NCI-H146 (cell line): ENCODE results near the gene PPM1J.

Experiments
- DNase-seq: peaks from one replicate; lab custom pipeline; 2025; lab: John Stamatoyannopoulos, UW

The PPM1J gene

DNA sequence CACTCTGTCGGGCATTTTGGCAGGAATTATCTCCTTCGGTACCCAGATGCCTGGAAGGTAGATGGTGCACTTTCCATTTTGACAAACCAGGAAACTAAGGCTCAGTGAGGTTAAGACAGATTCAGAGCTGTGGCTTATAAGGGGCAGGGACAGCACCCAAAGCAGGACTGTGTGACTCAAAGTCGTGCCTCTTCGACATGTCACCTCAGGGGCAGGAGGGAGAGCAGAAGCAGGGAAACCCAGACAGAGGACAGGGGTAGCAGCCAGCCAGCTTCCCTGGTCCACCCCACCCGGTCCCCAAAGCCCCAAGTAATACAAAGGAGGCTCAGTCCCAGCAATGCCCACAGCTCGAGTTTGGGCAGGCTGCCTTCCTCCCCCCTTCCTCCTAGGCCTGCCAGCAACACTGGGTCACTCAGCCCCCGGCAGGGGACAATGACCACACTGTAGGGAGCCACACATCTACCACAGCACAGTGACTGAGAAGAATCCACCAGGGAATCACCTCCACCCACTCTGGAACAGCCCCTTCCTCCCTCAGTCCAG, 10.7 kb downstream of the PPM1J start:
- DNase-seq, result no peak

DNA sequence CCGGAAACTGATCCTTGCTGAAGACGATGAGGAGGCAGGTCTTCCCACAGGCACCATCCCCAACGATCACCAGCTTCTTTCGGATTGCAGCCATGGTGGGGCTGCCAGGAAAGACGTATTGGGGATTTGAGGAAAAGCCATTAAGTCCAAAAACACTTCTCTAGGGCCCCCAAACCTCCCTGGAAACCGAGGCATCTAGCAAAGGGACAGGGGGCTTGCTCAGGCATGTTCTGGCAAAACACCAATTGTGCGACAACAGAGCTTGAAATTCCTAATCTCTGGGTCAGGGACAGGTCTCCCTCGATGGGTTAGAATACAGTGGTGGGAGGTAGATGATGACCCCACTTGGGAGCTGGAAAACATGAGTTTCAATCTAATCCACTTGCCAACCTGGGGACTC, 11.4 kb downstream of the PPM1J start:
- DNase-seq, result no peak

DNA sequence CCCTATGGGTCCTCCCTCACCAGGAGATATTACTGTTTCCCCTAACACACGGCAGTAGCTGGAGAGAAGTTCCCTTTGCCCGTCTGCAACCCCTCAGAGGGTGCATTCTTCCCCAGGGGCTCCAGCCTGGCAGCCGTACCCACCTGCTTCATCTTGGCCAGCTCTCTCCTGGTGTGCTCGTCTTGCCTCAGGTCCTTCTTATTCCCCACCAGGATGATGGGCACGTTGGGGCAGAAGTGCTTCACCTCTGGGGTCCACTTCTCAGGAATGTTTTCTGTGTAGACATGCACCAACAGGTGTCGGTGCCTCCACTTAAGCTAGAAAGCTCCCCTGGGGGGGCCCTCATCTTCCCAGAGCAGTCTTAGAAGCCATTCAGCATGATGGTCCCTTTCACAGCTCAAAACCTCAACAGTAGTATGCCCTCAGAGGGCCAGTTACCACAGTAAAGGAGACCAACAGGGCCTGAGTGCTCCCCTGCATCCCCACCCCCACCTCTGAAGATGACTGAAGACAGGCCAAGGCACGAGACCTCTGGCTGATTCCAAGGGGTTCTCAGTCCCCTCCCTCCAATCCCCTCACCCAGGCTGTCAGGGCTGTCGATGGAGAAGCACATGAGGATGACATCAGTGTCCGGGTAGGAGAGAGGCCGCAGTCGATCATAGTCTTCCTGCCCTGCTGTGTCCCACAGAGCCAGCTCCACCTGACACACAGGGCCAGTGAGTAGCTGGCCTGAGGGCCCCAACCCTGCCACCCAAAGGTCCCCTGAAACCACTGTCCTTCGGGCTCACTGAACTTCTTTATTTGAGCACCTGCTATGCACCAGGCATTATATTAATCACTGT, 12.5 kb downstream of the PPM1J start:
- no peak for DNase-seq

DNA sequence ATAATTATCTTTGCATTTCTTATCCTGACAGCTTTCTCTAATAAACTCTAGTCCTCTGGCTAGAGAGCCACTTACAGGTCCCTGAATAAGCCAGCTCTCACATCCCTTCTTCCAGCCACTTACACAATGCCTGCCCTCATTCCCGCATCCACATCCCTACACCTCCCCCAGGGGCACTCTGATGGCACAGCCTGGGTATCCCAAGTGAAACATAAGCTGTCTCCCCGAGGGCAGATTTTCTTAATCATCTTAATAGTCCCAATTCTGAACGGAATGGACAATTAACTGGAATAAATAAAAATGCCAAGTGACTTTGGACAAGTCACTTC, 13.1 kb downstream of the PPM1J start:
- DNase-seq, result no peak

DNA sequence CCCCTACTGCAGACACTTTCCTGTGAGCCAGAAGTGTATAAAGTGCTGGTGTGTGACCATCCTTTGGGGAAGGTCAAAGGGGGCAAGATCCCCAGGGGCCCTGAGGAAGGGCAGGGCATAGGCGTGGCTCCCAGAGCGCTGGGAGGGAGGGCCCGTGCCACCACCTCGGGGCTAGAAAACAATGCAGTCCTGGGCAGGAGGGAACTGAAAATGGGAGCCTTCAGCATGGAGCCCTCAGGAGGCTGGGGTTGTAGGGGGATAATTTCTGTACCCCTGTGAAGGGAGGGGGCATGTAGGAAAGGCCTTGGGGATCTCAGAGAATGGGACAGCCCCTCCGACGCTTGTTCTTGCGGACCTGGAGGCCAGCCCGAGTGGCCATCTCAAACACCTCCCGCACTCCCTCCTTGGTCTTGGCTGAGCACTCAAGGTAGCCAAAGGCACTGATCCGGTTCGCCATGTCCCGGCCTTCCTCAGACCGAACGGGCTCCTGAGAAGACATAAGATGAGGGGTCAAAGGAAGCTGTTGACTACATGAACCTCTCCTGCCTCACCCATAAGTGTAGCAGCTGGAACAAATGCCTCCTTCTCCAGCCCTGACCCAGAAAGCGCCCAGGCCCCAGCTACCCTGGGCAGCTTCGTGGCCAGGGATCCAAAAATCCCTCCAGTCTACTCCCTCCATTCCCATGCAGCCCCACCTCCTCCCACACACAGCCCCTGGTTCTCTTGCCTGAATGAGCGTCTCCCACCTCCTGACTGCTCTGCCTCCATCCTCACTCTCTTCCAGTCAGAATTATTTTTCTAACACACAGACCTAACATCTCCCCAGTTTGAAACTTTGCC, 13.7 kb downstream of the PPM1J start:
- DNase-seq, result no peak

DNA sequence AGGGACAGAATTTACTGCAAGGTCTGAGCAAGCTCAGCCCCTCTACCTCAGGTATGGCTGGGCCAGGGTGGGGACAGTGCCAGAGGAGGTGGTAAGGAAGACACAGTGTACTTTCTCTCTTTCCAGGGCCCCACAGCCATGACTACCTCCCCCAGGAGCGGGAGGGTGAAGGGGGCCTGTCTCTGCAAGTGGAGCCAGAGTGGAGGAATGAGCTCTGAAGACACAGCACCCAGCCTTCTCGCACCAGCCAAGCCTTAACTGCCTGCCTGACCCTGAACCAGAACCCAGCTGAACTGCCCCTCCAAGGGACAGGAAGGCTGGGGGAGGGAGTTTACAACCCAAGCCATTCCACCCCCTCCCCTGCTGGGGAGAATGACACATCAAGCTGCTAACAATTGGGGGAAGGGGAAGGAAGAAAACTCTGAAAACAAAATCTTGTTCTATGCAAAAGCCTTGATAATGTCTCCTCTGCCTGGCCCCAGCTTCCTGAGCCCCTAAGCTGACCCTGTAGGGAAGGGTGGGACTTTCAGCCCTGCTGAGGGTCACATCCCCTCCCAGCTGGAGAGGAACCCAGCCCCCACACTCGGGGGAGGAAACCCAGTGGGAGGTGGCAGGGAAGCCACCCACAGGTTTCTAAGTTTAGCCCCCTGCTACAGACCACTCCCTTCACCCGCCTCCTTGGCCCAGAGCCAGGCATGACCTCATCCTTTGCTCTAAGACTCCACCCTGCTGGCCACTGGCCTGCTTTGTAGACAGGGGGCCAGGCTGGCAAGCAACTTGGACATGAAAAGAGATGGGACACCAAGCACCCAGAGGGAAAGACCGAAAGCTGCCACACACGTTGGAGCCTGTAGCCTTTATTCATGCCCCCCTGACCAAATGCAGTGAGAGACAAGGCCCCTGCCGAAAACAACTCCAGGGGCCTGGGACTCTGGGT, 14.6 kb downstream of the PPM1J start:
- peak; percentile 80 for DNase-seq

DNA sequence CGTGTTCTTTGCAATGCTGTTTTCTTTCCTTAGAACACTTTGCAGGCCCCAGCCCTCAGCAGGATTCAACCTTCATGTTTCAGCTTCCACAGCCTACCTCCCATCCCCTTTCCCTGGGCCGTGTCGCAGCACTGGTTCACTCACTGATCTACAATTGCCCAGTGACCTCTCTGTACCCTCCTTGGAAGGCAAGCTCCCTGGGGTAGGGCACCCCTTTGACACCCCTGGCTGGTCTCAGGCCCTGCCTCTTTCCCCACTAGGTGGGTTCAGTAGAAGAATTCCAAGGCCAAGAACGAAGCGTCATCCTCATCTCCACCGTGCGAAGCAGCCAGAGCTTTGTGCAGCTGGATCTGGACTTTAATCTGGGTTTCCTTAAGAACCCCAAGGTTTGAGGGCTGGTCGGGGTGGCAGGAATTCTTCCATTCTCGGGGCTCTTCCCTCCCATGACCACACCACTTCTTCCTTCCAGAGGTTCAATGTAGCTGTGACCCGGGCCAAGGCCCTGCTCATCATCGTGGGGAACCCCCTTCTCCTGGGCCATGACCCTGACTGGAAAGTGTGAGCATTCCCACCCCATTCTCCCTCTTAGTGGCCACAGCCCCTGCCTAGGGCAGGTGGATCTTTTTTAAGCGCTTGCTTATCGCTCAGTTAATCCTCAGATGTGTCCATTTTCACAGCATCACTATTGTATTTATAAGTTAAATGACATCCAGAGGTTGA, 15.5 kb downstream of the PPM1J start:
- DNase-seq, result no peak

DNA sequence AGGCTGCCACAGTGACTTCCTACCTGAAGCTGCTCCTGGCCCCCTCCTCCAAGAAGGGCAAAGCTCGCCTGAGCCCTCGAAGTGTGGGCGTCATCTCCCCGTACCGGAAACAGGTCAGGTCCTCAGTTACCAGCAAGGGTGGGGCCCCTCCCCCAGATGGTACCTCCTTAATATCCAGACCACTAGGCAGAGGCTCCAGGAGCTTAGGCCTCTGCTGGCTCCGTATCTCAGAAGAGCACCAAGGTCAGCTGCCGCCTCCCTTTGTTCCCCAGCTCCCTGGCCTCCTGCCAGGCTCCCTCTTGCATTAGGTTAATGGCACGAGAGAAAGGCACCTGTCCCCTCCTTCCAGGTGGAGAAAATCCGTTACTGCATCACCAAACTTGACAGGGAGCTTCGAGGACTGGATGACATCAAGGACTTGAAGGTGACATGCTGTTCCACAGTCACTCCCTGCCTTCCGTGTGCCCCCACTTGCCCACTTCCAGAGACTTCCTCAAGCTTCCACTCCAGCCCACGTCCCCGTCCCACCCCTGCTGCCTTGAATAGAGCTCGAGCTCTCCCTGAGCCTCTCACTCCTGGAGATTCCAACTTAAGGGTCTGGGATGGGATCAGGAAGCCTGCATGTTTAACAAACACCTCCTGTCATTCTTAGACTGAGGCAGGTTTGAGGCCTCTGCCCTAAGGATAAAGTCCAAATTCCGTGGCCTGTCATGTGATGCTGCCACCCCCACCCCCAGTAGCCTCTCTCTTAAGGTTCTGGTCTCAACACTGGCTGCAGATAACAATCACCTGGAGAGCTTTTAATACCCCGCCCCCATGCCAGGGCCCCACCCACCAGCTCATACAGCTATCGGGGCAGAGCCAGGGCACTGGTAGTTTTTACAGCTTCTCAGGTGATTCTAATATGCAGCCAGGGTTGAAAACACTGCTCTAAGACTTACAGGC, 16.5 kb downstream of the PPM1J start:
- DNase-seq, result peak; percentile 76

DNA sequence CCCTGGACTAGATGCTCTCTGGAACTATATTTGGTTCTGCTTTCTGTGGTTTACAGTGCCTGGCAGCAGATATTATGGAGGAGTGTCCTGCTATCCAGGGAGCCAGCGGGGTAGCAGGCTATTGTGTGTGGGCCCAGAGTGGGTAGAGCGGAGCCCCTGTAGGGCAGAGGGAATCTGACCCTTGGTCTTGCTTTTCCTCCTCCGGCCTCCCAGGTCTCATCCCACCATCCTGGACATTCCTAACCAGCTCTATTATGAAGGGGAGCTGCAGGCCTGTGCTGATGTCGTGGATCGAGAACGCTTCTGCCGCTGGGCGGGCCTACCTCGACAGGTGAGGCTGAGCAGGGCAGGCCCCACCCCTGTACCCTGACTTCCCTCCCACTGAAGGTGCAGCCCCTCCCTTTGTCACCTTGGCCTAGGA, 17.3 kb downstream of the PPM1J start:
- no peak for DNase-seq

DNA sequence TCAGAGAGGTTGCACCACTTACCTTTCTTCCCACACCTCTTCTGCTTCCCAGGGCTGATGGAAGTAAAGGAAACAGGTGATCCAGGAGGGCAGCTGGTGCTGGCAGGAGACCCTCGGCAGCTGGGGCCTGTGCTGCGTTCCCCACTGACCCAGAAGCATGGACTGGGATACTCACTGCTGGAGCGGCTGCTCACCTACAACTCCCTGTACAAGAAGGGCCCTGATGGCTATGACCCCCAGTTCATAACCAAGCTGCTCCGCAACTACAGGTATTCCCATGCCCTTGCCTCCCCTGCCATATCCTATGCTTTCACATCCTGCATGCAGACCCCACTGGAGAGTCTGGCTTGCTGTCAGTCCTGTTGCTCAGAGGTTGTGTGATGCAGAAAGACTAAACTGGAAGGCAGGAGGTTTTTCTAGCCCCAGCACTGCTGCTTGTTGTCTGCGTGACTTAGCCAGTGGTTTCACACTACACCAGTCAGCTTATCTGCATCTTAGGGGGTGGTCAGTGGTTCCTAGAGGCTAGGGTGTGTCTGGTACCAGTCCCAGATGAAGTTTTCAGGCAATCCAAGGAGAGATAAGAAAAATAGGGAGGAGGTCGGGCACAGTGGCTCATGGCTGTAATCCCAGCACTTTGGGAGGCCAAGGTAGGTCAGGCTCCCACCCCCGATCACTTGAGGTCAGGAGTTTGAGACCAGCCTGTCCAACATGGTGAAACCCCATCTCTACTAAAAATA, 18.4 kb downstream of the PPM1J start:
- no peak for DNase-seq

DNA sequence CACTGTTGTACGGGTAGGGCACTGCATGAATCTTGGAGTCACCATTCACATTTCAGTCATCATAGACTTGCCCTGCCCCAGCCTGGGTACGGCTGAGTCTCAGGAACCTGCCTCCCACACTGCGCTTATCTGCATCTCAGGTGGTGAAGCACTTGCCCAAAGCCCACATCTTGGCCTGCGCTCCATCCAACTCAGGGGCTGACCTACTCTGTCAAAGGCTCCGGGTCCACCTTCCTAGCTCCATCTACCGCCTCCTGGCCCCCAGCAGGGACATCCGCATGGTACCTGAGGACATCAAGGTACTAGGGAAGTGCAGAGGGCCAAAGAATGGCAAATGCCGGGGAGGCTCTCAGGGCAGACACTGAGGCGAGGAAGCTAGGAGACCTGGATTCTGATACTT, 19.9 kb downstream of the PPM1J start:
- no peak for DNase-seq

DNA sequence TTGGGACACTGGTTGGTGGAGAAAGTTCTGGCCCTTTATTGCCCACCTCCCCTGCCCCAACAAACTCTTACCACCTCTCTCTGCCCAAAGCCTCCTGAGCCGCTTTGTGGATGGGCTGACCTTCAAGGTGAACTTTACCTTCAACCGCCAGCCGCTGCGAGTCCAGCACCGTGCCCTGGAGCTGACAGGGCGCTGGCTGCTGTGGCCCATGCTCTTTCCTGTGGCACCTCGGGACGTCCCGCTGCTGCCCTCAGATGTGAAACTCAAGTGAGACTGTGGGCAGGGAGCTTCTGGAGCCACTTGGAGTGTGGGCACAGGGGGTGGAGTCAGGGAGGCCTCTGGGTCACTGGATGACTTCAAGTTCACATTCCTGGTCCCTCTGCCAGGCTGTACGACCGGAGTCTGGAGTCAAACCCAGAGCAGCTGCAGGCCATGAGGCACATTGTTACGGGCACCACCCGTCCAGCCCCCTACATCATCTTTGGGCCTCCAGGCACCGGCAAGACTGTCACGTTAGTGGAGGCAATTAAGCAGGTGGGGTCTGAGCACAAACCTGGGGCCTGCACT, 20.7 kb downstream of the PPM1J start:
- DNase-seq, result no peak

DNA sequence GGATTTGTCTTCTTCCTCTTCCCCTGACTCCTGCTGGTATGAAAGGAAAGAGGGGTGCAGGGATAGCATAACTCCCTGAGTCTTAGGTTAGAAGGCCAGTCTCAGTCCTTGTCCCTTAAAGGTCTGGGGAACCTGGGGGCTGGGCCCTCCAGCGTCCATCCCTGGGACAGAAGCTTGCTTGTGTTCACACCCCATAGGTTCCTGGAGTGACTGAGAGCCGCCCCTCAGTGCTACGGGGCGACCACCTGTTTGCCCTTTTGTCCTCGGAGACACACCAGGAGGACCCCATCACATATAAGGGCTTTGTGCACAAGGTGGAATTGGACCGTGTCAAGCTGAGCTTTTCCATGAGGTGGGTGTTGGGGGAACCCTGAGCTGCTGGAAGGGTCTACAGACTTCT, 21.3 kb downstream of the PPM1J start:
- no peak for DNase-seq

DNA sequence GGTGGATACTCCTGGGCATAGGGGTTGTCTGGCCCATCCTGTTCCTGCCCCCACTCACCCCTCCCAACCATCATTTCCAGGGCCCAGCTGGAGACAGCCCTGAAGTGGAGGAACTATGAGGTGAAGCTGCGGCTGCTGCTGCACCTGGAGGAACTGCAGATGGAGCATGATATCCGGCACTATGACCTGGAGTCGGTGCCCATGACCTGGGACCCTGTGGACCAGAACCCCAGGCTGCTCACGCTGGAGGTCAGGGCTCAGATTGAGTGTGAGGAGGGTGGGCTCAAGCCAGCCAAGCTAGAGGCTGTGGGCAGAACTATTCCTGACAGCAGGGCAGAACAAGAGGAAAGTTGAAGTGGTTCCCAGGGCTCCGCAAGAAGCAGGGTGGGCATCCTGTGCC, 22.5 kb downstream of the PPM1J start:
- no peak for DNase-seq

DNA sequence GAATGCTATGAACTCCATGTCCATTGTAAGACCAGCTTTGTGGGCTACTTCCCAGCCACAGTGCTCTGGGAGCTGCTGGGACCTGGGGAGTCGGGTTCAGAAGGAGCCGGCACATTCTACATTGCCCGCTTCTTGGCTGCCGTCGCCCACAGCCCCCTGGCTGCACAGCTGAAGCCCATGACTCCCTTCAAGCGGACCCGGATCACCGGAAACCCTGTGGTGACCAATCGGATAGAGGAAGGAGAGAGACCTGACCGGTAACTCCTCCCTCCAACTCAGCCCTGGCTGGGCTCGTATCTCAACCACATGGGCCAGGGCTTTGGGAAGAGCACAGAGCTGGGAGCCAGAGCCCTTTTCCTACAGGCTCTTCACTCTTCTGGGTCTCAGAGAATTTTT, 25.3 kb downstream of the PPM1J start:
- DNase-seq, result no peak

DNA sequence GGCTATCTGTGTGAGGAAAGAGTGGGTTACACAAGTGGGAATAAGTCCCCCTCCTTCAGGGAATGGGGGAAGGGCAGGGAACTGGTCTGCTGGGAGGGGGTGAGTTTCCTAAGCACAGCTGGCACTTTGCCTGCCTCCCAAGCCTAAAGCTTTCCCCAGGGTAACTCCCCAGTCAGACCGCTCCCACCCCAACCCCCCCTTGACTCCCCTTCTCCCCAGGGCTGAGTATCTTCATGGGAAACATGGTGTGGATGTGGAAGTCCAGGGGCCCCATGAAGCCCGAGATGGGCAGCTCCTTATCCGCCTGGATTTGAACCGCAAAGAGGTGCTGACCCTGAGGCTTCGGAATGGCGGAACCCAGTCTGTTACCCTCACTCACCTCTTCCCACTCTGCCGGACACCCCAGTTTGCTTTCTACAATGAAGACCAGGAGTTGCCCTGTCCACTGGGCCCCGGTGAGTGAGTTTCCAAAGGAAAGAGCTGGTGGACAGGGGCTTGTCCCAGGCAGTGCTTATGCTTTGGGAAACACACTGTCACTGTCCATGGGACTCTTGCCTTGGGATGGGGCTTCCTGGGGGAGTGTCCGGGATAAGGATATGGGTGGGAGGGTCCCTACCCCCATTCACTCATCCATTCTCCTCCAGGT, 25.8 kb downstream of the PPM1J start:
- no peak for DNase-seq

DNA sequence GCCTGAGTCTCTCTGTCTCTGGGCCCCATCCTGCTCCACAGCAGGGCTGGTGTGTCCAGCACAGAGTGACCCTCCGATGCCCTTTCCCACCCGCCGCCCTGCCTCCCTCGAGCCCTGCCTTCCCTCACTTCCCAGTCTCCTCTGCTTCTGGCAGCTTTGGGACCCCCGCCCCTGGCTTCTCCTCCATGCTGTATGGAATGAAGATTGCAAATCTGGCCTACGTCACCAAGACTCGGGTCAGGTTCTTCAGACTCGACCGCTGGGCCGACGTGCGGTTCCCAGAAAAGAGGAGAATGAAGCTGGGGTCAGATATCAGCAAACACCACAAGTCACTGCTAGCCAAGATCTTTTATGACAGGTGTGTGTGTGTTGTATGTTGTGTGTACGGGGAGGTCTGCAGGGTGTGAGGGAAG, 26.3 kb downstream of the PPM1J start:
- DNase-seq, result no peak

DNA sequence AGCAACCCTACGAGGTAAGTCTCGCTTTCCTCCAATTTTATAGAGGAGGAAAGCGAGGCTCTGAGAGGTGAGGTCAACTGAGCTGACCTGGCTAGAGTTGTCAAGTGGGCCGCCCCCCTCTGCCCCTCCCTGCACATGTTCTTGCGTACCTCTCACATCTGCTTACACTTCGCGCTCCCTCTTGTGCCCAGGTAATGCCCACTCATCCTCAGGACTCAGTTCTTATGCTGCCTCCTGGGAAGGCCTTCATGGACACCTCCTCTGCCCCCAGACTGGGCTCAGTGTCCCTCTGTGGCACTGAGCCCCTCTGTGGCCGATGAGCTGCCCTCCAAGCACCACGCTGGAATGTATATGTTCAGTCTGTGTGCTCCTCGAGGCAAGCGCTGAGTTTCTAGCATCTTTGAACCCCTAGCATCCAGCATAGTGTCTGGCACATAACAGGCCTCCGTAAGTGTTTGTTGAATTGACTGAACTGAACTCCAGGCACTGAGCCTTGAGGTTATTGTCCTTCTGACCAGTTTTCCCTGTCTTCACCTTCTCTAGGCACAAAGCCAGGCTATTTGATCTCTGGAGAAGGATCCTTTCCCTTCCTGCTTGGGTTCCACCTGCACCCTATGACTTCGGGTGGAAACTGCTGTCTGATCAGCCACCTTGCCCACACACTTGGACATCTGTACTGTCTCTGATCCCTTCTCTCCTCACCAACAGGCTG, 27.2 kb downstream of the PPM1J start:
- no peak for DNase-seq
